HG02759 (cell line): ENCODE results near the gene PANX1.
"Not testable (repeated sequence)": the region's sequence is repeated elsewhere in the genome, so short reads cannot be mapped to it uniquely, and the experiment has no call there.

Experiments
- ATAC-seq: cut with Tn5 transposase; IDR thresholded peaks from one replicate; pipeline ENCODE4 v1.9.1; 2021; ENCODE audit warnings: mild to moderate bottlenecking, moderate library complexity; ENCODE audit not compliant: unreplicated experiment

Gene PANX1

GRCh38 chr11:94148189-94148588 is 19.5 kb downstream of the PANX1 start:
- ATAC-seq: no peak

- ATAC-seq: no peak
Observed at GRCh38 chr11:94149431-94150017, 20.9 kb downstream of the PANX1 start.

- no peak for ATAC-seq
Observed at GRCh38 chr11:94150056-94150455, 21.4 kb downstream of the PANX1 start.

GRCh38 chr11:94150704-94151685 is 22.4 kb downstream of the PANX1 start:
- ATAC-seq: no peak

- peak; percentile 70 for ATAC-seq
Observed at GRCh38 chr11:94151903-94152677, 23.4 kb downstream of the PANX1 start.

- no peak for ATAC-seq
Observed at GRCh38 chr11:94152678-94153065, 24.0 kb downstream of the PANX1 start.

- ATAC-seq: no peak
Observed at GRCh38 chr11:94153320-94153719, 24.7 kb downstream of the PANX1 start.

GRCh38 chr11:94154095-94154856 is 25.6 kb downstream of the PANX1 start:
- ATAC-seq: no peak

GRCh38 chr11:94157339-94157738 is 28.7 kb downstream of the PANX1 start:
- ATAC-seq: not testable (repeated sequence)

GRCh38 chr11:94168882-94169281 is 40.2 kb downstream of the PANX1 start:
- ATAC-seq: no peak

GRCh38 chr11:94169516-94169915 is 40.9 kb downstream of the PANX1 start:
- no peak for ATAC-seq

- ATAC-seq: no peak
Observed at GRCh38 chr11:94169930-94170545, 41.4 kb downstream of the PANX1 start.

GRCh38 chr11:94170953-94171352 is 42.3 kb downstream of the PANX1 start:
- ATAC-seq: no peak

- ATAC-seq: peak; percentile 70
Observed at GRCh38 chr11:94171693-94172440, 43.2 kb downstream of the PANX1 start.

- no peak for ATAC-seq
Observed at GRCh38 chr11:94175535-94175934, 46.9 kb downstream of the PANX1 start.

- no peak for ATAC-seq
Observed at GRCh38 chr11:94178331-94178730, 49.7 kb downstream of the PANX1 start.

GRCh38 chr11:94179696-94180095 is 51.1 kb downstream of the PANX1 start:
- no peak for ATAC-seq

GRCh38 chr11:94181526-94181925 is 52.9 kb downstream of the PANX1 start:
- ATAC-seq: no peak

- no peak for ATAC-seq
Observed at GRCh38 chr11:94181943-94182342, 53.3 kb downstream of the PANX1 start.
